ENCODE measurements around the gene MAN1A1.
A peak's percentile ranks its signal among the peaks of the same experiment; 100 is the strongest.

Gene MAN1A1

DNA sequence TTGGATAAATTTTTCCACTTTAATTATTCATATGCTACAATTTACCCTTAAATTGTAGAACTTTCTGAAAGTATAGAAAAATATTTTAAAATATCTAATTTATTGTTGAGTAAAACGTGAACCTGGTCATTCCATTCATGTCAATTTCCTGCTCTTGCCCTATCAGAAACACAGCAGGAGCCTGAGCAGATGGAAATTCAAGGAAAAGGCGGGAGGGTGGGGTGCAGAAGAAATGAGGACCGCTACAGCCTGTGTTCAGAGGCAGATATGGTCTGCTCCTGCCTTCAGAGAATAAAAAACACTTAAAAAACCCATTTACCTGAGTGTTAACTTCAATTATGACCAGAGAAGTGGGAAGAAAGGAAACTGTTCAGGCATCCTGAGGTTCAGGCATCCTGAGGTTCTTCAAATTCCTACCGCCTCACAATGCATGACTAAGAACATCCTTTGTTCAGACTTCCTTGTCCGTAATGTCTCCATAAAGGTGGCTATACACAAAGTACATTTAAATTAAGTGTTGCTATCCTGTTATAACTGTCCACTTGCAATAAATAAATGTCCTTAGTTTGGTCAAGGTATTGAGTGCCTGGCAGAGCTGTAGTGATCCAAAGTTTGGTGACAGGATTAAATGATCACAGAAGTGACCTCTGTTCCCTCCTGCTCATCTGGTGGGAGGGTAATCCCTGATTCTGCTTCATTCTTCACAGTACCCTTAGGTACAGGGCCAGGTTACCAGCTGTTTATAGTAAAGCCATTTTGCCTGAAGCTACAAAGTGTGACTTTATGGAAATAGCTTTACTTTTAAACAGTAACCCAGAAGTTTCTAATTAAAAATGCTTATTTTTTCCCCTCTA, 109.1 kb downstream of the MAN1A1 start:
- no CpG with 5 or more reads among the region's 5 CpGs for WGBS, 2 donors (ENCODE audit: extremely low coverage in 2 of 2, insufficient read length in 2 of 2, insufficient replicate concordance in 1 of 2)
- no peak overlapping the region for H2BK15ac ChIP-seq (ENCODE audit: low read length)
- H2BK120ac ChIP-seq (ENCODE audit: low read depth, low read length), result no peak overlapping the region
- no peak overlapping the region for H3K4me2 ChIP-seq (ENCODE audit: insufficient read depth, low read length, poor library complexity, severe bottlenecking)
- no peak overlapping the region for H3K4ac ChIP-seq (ENCODE audit: low read length)
- no peaks in the 10 kb centered on the region for H3K27me3 ChIP-seq (ENCODE audit: control insufficient read depth in 3 of 3, insufficient read depth in 3 of 3, low read depth in 1 of 3, low read length in 3 of 3)
- no peak overlapping the region for H2BK12ac ChIP-seq (ENCODE audit: low read length)
- no peak overlapping the region for H3K27ac ChIP-seq (replicated peaks; ENCODE audit: low read length)
- no peak overlapping the region for H4K8ac ChIP-seq (ENCODE audit: low read depth, low read length)
- H3K18ac ChIP-seq (ENCODE audit: low read length), result no peak overlapping the region
- H3K23ac ChIP-seq (ENCODE audit: low read depth, low read length, poor library complexity), result no peak overlapping the region
- H2AFZ ChIP-seq (ENCODE audit: low read length), result no peak overlapping the region
- H3K36me3 ChIP-seq (replicated peaks in 1 of 2; ENCODE audit: control insufficient read depth in 2 of 2, insufficient read depth in 2 of 2, low read length in 2 of 2), result no peaks in the 10 kb centered on the region
- no peak overlapping the region for H2AK5ac ChIP-seq (ENCODE audit: low read depth, low read length)
- H3K4me3 ChIP-seq (ENCODE audit: low read length in 2 of 2), result no peak overlapping the region
- H3K79me1 ChIP-seq (ENCODE audit: low read depth, low read length), result no peaks in the 10 kb centered on the region
- H3K9me3 ChIP-seq (replicated peaks in 1 of 2; ENCODE audit: control insufficient read depth in 2 of 2, insufficient read depth in 1 of 2, low read depth in 1 of 2, low read length in 2 of 2), result peaks cover 2 to 8% of the 10 kb centered on the region in 2 donors
- peak; percentile 8 for DNase-seq (ENCODE audit: low spot score)
- no peak overlapping the region for H4K91ac ChIP-seq (ENCODE audit: low read depth, low read length, poor library complexity)
- H3K4me1 ChIP-seq (ENCODE audit: control insufficient read depth in 2 of 2, insufficient read depth in 1 of 2, low read depth in 1 of 2, low read length in 2 of 2), result peaks cover 0 to 5% of the 10 kb centered on the region in 2 donors
- no peak overlapping the region for H2BK5ac ChIP-seq (ENCODE audit: low read length)
- no peak overlapping the region for H3K14ac ChIP-seq (ENCODE audit: low read length)
- no peak overlapping the region for H3K9ac ChIP-seq (ENCODE audit: low read depth, low read length, poor library complexity)

DNA sequence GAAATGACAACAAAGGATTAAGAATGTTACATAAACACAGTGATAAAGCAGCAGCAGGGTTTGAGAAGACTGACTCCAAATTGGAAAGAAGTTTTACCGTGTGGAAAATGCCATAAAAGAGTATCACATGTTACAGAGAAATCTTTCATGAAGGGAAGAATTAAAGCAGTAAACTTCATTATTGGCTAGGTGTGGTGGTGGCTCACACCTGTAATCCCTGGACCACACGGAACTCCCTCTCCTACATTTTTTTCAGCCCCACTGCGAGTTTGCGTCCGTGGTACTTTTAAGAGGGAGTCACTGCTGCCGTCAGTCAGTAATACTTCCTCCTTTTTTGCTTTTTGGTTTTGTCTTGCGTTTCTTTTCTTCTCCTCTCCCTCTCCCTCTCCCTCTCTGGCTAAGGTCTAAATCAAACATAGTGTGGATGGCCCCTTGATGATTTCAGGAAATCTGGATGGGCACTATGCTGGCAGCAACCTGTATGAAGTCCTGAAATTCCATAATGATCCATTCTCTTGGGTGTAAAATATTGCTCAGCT, 112.3 kb downstream of the MAN1A1 start:
- no CpG with 5 or more reads among the region's 7 CpGs for WGBS, 2 donors (ENCODE audit: extremely low coverage in 2 of 2, insufficient read length in 2 of 2, insufficient replicate concordance in 1 of 2)

DNA sequence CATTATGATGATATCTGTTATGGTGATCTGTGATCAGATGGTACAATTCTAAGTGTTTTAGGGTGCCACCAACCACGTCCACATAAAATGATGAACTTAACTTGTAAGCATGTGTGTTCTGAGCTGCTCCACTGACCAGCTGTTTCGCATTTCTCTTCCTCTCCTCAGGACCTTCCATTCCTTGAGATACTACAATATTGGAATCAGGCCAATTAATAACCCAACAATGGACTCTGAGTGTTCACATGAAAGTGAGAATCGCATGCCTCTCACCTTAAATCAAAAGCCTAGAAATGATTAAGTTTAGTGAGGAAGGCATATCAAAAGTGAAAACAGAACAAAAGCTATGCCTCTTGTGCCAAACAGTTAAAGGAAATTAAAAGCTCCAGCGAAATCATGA, 114.6 kb downstream of the MAN1A1 start:
- no peak overlapping the region for H3K4me3 ChIP-seq (ENCODE audit: low read length in 2 of 2)
- H3K18ac ChIP-seq (ENCODE audit: low read length), result no peak overlapping the region
- H3K14ac ChIP-seq (ENCODE audit: low read length), result no peak overlapping the region
- H3K9me3 ChIP-seq (replicated peaks in 1 of 2; ENCODE audit: control insufficient read depth in 2 of 2, insufficient read depth in 1 of 2, low read depth in 1 of 2, low read length in 2 of 2), result peaks cover 4 to 10% of the 10 kb centered on the region in 2 donors
- no peaks in the 10 kb centered on the region for H3K79me1 ChIP-seq (ENCODE audit: low read depth, low read length)
- no peak overlapping the region for H3K9ac ChIP-seq (ENCODE audit: low read depth, low read length, poor library complexity)
- no peak overlapping the region for H2BK5ac ChIP-seq (ENCODE audit: low read length)
- no peak overlapping the region for H4K91ac ChIP-seq (ENCODE audit: low read depth, low read length, poor library complexity)
- no peak overlapping the region for H2BK120ac ChIP-seq (ENCODE audit: low read depth, low read length)
- H3K36me3 ChIP-seq (replicated peaks in 1 of 2; ENCODE audit: control insufficient read depth in 2 of 2, insufficient read depth in 2 of 2, low read length in 2 of 2), result no peaks in the 10 kb centered on the region
- no peak overlapping the region for H3K27ac ChIP-seq (replicated peaks; ENCODE audit: low read length)
- no CpG with 5 or more reads among the region's 4 CpGs for WGBS, 2 donors (ENCODE audit: extremely low coverage in 2 of 2, insufficient read length in 2 of 2, insufficient replicate concordance in 1 of 2)
- no peak overlapping the region for H3K4ac ChIP-seq (ENCODE audit: low read length)
- no peak overlapping the region for H2BK15ac ChIP-seq (ENCODE audit: low read length)
- H2AK5ac ChIP-seq (ENCODE audit: low read depth, low read length), result no peak overlapping the region
- no peak for DNase-seq (ENCODE audit: low spot score)
- no peaks in the 10 kb centered on the region for H3K27me3 ChIP-seq (ENCODE audit: control insufficient read depth in 3 of 3, insufficient read depth in 3 of 3, low read depth in 1 of 3, low read length in 3 of 3)
- no peaks in the 10 kb centered on the region for H3K4me1 ChIP-seq (ENCODE audit: control insufficient read depth in 2 of 2, insufficient read depth in 1 of 2, low read depth in 1 of 2, low read length in 2 of 2)
- H4K8ac ChIP-seq (ENCODE audit: low read depth, low read length), result no peak overlapping the region
- H3K23ac ChIP-seq (ENCODE audit: low read depth, low read length, poor library complexity), result no peak overlapping the region
- H3K4me2 ChIP-seq (ENCODE audit: insufficient read depth, low read length, poor library complexity, severe bottlenecking), result no peak overlapping the region
- H2AFZ ChIP-seq (ENCODE audit: low read length), result no peak overlapping the region
- H2BK12ac ChIP-seq (ENCODE audit: low read length), result no peak overlapping the region

More for the DNA sequence above, 112.3 kb downstream of the MAN1A1 start:
- H3K9ac ChIP-seq (ENCODE audit: low read depth, low read length, poor library complexity), result no peak overlapping the region
- H3K23ac ChIP-seq (ENCODE audit: low read depth, low read length, poor library complexity), result no peak overlapping the region
- H3K4ac ChIP-seq (ENCODE audit: low read length), result no peak overlapping the region
- no peaks in the 10 kb centered on the region for H3K79me1 ChIP-seq (ENCODE audit: low read depth, low read length)
- H4K8ac ChIP-seq (ENCODE audit: low read depth, low read length), result no peak overlapping the region
- H3K27me3 ChIP-seq (ENCODE audit: control insufficient read depth in 3 of 3, insufficient read depth in 3 of 3, low read depth in 1 of 3, low read length in 3 of 3), result no peaks in the 10 kb centered on the region
- DNase-seq (ENCODE audit: low spot score), result no peak
- H3K36me3 ChIP-seq (replicated peaks in 1 of 2; ENCODE audit: control insufficient read depth in 2 of 2, insufficient read depth in 2 of 2, low read length in 2 of 2), result no peaks in the 10 kb centered on the region
- no peak overlapping the region for H2AFZ ChIP-seq (ENCODE audit: low read length)
- no peak overlapping the region for H3K14ac ChIP-seq (ENCODE audit: low read length)
- H2BK12ac ChIP-seq (ENCODE audit: low read length), result no peak overlapping the region
- peaks cover 4 to 10% of the 10 kb centered on the region in 2 donors for H3K9me3 ChIP-seq (replicated peaks in 1 of 2; ENCODE audit: control insufficient read depth in 2 of 2, insufficient read depth in 1 of 2, low read depth in 1 of 2, low read length in 2 of 2)
- H3K4me3 ChIP-seq (ENCODE audit: low read length in 2 of 2), result no peak overlapping the region
- no peak overlapping the region for H3K27ac ChIP-seq (replicated peaks; ENCODE audit: low read length)
- H3K4me2 ChIP-seq (ENCODE audit: insufficient read depth, low read length, poor library complexity, severe bottlenecking), result no peak overlapping the region
- no peak overlapping the region for H3K18ac ChIP-seq (ENCODE audit: low read length)
- H2BK120ac ChIP-seq (ENCODE audit: low read depth, low read length), result no peak overlapping the region
- peaks cover 0 to 5% of the 10 kb centered on the region in 2 donors for H3K4me1 ChIP-seq (ENCODE audit: control insufficient read depth in 2 of 2, insufficient read depth in 1 of 2, low read depth in 1 of 2, low read length in 2 of 2)
- no peak overlapping the region for H2AK5ac ChIP-seq (ENCODE audit: low read depth, low read length)
- H4K91ac ChIP-seq (ENCODE audit: low read depth, low read length, poor library complexity), result no peak overlapping the region
- no peak overlapping the region for H2BK5ac ChIP-seq (ENCODE audit: low read length)
- no peak overlapping the region for H2BK15ac ChIP-seq (ENCODE audit: low read length)

DNA sequence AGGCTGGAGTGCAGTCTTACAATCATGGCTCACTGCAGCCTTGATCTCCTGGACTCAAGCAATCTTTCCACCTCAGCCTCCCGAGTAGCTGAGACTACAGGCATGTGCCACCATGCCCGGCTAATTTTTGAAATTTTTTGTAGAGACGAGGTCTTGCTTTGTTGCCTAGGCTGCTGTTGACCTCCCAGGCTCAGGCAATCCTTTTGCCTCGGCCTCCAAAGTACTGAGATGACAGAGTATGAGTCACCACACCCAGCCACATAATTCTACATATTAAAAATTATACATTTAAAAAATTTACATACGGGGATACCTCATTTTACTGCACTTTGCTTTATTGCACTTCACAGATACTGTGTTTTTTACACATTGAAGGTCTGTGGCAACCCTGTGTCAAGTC, 115.1 kb downstream of the MAN1A1 start:
- H3K4me1 ChIP-seq (ENCODE audit: control insufficient read depth in 2 of 2, insufficient read depth in 1 of 2, low read depth in 1 of 2, low read length in 2 of 2), result no peaks in the 10 kb centered on the region
- WGBS, 2 donors (ENCODE audit: extremely low coverage in 2 of 2, insufficient read length in 2 of 2, insufficient replicate concordance in 1 of 2), result no CpG with 5 or more reads among the region's 5 CpGs
- DNase-seq (ENCODE audit: low spot score), result no peak
- no peaks in the 10 kb centered on the region for H3K27me3 ChIP-seq (ENCODE audit: control insufficient read depth in 3 of 3, insufficient read depth in 3 of 3, low read depth in 1 of 3, low read length in 3 of 3)
- no peak overlapping the region for H4K91ac ChIP-seq (ENCODE audit: low read depth, low read length, poor library complexity)
- no peaks in the 10 kb centered on the region for H3K79me1 ChIP-seq (ENCODE audit: low read depth, low read length)
- peaks cover 4 to 10% of the 10 kb centered on the region in 2 donors for H3K9me3 ChIP-seq (replicated peaks in 1 of 2; ENCODE audit: control insufficient read depth in 2 of 2, insufficient read depth in 1 of 2, low read depth in 1 of 2, low read length in 2 of 2)
- H2BK12ac ChIP-seq (ENCODE audit: low read length), result no peak overlapping the region
- no peak overlapping the region for H2AFZ ChIP-seq (ENCODE audit: low read length)
- no peak overlapping the region for H4K8ac ChIP-seq (ENCODE audit: low read depth, low read length)
- no peak overlapping the region for H3K18ac ChIP-seq (ENCODE audit: low read length)
- no peak overlapping the region for H3K27ac ChIP-seq (replicated peaks; ENCODE audit: low read length)
- H2BK120ac ChIP-seq (ENCODE audit: low read depth, low read length), result no peak overlapping the region
- H2BK15ac ChIP-seq (ENCODE audit: low read length), result no peak overlapping the region
- H2BK5ac ChIP-seq (ENCODE audit: low read length), result no peak overlapping the region
- H3K4me3 ChIP-seq (ENCODE audit: low read length in 2 of 2), result no peak overlapping the region
- H3K36me3 ChIP-seq (replicated peaks in 1 of 2; ENCODE audit: control insufficient read depth in 2 of 2, insufficient read depth in 2 of 2, low read length in 2 of 2), result no peaks in the 10 kb centered on the region
- no peak overlapping the region for H2AK5ac ChIP-seq (ENCODE audit: low read depth, low read length)
- no peak overlapping the region for H3K23ac ChIP-seq (ENCODE audit: low read depth, low read length, poor library complexity)
- no peak overlapping the region for H3K4ac ChIP-seq (ENCODE audit: low read length)
- no peak overlapping the region for H3K4me2 ChIP-seq (ENCODE audit: insufficient read depth, low read length, poor library complexity, severe bottlenecking)
- no peak overlapping the region for H3K9ac ChIP-seq (ENCODE audit: low read depth, low read length, poor library complexity)
- no peak overlapping the region for H3K14ac ChIP-seq (ENCODE audit: low read length)
